Esophagus muscularis mucosa (tissue), 3 donors: ENCODE measurements around the gene TMEM44.

Source experiments
- POLR2A ChIP-seq: fragments of 450-650 bp; IDR thresholded peaks from one replicate; pipeline ENCODE4 v1.6.1; 2017; ENCODE audit warnings: antibody characterized with exemption, moderate library complexity, mild to moderate bottlenecking, low read depth
- TF ChIP-seq, protein P1 (sequence below), 3 experiments: fragments of 200-600 bp in 2 of 3; fragments of 450-650 bp in 1 of 3; sonication (generic) in 2 of 3; IDR thresholded peaks; one replicate each; pipeline ENCODE4 v1.5.1; 2017 to 2019; ENCODE audit warnings: antibody characterized with exemption in 3 of 3, mild to moderate bottlenecking in 2 of 3, moderate library complexity in 1 of 3

DNA sequence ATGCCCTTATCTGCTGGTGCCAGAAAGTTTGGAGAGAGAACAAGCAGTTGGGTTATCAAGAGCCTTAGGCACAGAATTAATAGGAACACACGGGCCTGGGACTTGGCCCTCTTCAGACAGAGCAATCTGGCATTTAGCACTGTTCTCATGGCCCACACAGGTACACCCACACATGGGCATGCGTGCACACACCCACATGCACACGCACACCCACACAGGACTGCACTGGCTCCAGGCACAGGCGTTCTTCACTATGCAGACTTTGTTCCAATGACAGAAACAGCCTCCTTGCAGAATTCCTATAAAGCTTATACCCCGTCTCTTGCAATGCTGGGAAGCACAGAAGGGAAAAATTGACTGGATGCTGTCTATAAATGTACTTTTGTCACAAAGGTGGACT, 36.3 kb downstream of the TMEM44 start:
- TF ChIP-seq, protein P1, sequence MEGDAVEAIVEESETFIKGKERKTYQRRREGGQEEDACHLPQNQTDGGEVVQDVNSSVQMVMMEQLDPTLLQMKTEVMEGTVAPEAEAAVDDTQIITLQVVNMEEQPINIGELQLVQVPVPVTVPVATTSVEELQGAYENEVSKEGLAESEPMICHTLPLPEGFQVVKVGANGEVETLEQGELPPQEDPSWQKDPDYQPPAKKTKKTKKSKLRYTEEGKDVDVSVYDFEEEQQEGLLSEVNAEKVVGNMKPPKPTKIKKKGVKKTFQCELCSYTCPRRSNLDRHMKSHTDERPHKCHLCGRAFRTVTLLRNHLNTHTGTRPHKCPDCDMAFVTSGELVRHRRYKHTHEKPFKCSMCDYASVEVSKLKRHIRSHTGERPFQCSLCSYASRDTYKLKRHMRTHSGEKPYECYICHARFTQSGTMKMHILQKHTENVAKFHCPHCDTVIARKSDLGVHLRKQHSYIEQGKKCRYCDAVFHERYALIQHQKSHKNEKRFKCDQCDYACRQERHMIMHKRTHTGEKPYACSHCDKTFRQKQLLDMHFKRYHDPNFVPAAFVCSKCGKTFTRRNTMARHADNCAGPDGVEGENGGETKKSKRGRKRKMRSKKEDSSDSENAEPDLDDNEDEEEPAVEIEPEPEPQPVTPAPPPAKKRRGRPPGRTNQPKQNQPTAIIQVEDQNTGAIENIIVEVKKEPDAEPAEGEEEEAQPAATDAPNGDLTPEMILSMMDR (IDR thresholded peaks at IDR 0.05), result no peak
- TF ChIP-seq POLR2A, result no peak
